COR-L47 (cell line): Measurements from ENCODE around the gene OMP.
"Not testable (repeated sequence)": the region's sequence is repeated elsewhere in the genome, so short reads cannot be mapped to it uniquely, and the experiment has no call there.

Source experiments
- DNase-seq: peaks from one replicate; lab custom pipeline; 2025; lab: John Stamatoyannopoulos, UW

The OMP gene

GRCh38 chr11:77086521-77087472 is 15.8 kb upstream of the OMP start:
- no peak for DNase-seq

GRCh38 chr11:77087723-77088225 is 14.9 kb upstream of the OMP start:
- no peak for DNase-seq

GRCh38 chr11:77088236-77089003 is 14.2 kb upstream of the OMP start:
- no peak for DNase-seq

GRCh38 chr11:77089004-77089545 is 13.6 kb upstream of the OMP start:
- DNase-seq: no peak

- no peak for DNase-seq
These were observed 12.6 kb upstream of the OMP start for GRCh38 chr11:77090046-77090372.

GRCh38 chr11:77090373-77091111 is 12.1 kb upstream of the OMP start:
- no peak for DNase-seq

- peak; percentile 76 for DNase-seq
These were observed 11.3 kb upstream of the OMP start for GRCh38 chr11:77091146-77091940.

- no peak for DNase-seq
These were observed 10.3 kb upstream of the OMP start for GRCh38 chr11:77092382-77092781.

- DNase-seq: no peak
These were observed 9.4 kb upstream of the OMP start for GRCh38 chr11:77093056-77093891.

- no peak for DNase-seq
These were observed 8.4 kb upstream of the OMP start for GRCh38 chr11:77093987-77094840.

- DNase-seq: no peak
These were observed 7.7 kb upstream of the OMP start for GRCh38 chr11:77094841-77095365.

- DNase-seq: no peak
These were observed 6.8 kb upstream of the OMP start for GRCh38 chr11:77095551-77096490.

GRCh38 chr11:77096591-77097019 is 6.0 kb upstream of the OMP start:
- no peak for DNase-seq

GRCh38 chr11:77097180-77097579 is 5.5 kb upstream of the OMP start:
- DNase-seq: not testable (repeated sequence)

- DNase-seq: no peak
These were observed 2.2 kb upstream of the OMP start for GRCh38 chr11:77100166-77101042.

- DNase-seq: no peak
These were observed 1.6 kb upstream of the OMP start for GRCh38 chr11:77101043-77101537.

- DNase-seq: no peak
These were observed 679 bp downstream of the OMP start for GRCh38 chr11:77103319-77103718.
